Neural progenitor cell (in vitro differentiated cells): ENCODE measurements around the gene IER5. TPM values are rescaled to one million over a fixed set of nuclear protein-coding genes. Genes with fewer than 3 reads are reported as not detected.

Experiments used
- DNase-seq: peaks from one replicate; pipeline ENCODE4 v3.0.0-alpha.2; 2016; ENCODE audit warnings: low spot score
- H2AFZ ChIP-seq: fragments of 200-600 bp; sonication (generic); replicated peaks from 2 replicates; pipeline ENCODE4 v1.6.1; 2016; ENCODE audit warnings: antibody characterized with exemption
- H3F3A ChIP-seq: fragments of 200-600 bp; sonication (generic); 2 replicates; pipeline ENCODE4 v1.6.1; 2016; ENCODE audit warnings: antibody characterized with exemption, low read depth
- H3K27ac ChIP-seq: fragments of 200-600 bp; sonication (generic); 2 replicates; pipeline ENCODE4 v1.5.1; 2016; ENCODE audit warnings: mild to moderate bottlenecking
- H3K27me3 ChIP-seq: fragments of 200-600 bp; sonication (generic); 2 replicates; pipeline ENCODE4 v1.6.1; 2016; ENCODE audit warnings: mild to moderate bottlenecking, moderate library complexity
- H3K36me3 ChIP-seq: fragments of 200-600 bp; sonication (generic); 2 replicates; pipeline ENCODE4 v1.5.1; 2016
- H3K4me1 ChIP-seq: fragments of 200-600 bp; sonication (generic); 2 replicates; pipeline ENCODE4 v1.6.1; 2016; ENCODE audit warnings: mixed run types
- H3K4me2 ChIP-seq: fragments of 200-600 bp; sonication (generic); 2 replicates; pipeline ENCODE4 v1.6.1; 2016
- H3K4me3 ChIP-seq: fragments of 200-600 bp; sonication (generic); 2 replicates; pipeline ENCODE4 v1.5.1; 2016
- H3K79me2 ChIP-seq: fragments of 200-600 bp; sonication (generic); 2 replicates; pipeline ENCODE4 v1.6.1; 2016; ENCODE audit warnings: low read depth
- H3K9ac ChIP-seq: fragments of 200-600 bp; sonication (generic); 2 replicates; pipeline ENCODE4 v1.6.1; 2016
- H3K9me3 ChIP-seq: fragments of 200-600 bp; sonication (generic); 2 replicates; pipeline ENCODE4 v1.5.1; 2016; ENCODE audit warnings: low read depth
- H4K20me1 ChIP-seq: fragments of 200-600 bp; sonication (generic); 2 replicates; pipeline ENCODE4 v1.6.1; 2016; ENCODE audit warnings: low read depth
- H3K27ac Mint-ChIP-seq: 3 replicates; pipeline ENCODE4 v1.8.0; 2021; ENCODE audit warnings: mixed read lengths
- H3K27me3 Mint-ChIP-seq: 2 replicates; pipeline ENCODE4 v1.8.0; 2022; ENCODE audit warnings: low read depth, mild to moderate bottlenecking, inconsistent platforms, moderate library complexity, mixed read lengths; ENCODE audit not compliant: insufficient read depth
- H3K36me3 Mint-ChIP-seq: 3 replicates; pipeline ENCODE4 v1.8.0; 2021; ENCODE audit warnings: mixed read lengths
- H3K4me1 Mint-ChIP-seq: 3 replicates; pipeline ENCODE4 v1.8.0; 2021; ENCODE audit warnings: mixed read lengths
- H3K4me3 Mint-ChIP-seq: 3 replicates; pipeline ENCODE4 v1.8.0; 2021; ENCODE audit warnings: mild to moderate bottlenecking, moderate library complexity, mixed read lengths
- H3K9me3 Mint-ChIP-seq: 3 replicates; pipeline ENCODE4 v1.8.0; 2020; ENCODE audit warnings: mixed read lengths
- EZH2 ChIP-seq: fragments of 200-600 bp; sonication (generic); IDR thresholded peaks from 2 replicates; pipeline ENCODE4 v1.6.1; 2017; ENCODE audit warnings: antibody characterized with exemption, mild to moderate bottlenecking, moderate library complexity
- EZH2phosphoT487 ChIP-seq: fragments of 200-600 bp; sonication (generic); IDR thresholded peaks from 2 replicates; pipeline ENCODE4 v1.6.1; 2017; ENCODE audit warnings: antibody characterized with exemption
- total RNA-seq: library from RNA; depleted of rRNA; stranded (reverse); fragments of >200 nt; gene quantifications from 2 replicates; pipeline ENCODE4 v1.2.3, GENCODE V29; 2015; ENCODE audit warnings: low replicate concordance
- TF ChIP-seq, protein P1 (sequence below): fragments of 200-600 bp; sonication (generic); IDR thresholded peaks from 2 replicates; pipeline ENCODE4 v1.5.1; 2017; ENCODE audit warnings: antibody characterized with exemption, mild to moderate bottlenecking

IER5 gene
- total RNA-seq, 1 donor from 2014 or later = 8.0 TPM

DNA sequence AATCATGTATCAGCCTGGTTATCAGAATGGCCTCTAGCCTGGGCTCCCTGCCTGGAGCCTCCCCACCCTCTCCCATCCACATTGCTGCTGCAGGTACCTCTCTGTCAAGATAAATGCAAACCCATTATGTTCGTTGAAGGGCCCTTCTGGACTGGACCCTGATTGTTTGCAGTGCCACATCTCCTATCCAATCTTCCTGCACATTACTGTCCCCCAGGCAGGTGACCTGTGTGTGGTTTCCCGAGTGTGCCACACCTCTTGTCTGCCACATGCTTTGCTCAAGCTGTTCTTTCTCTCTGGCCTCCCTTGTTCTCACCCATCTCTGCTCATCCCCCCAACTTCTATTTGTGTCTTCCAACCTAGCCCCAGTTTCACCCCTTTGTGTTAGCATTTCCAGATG, 32.4 kb downstream of the IER5 start:
- Histone ChIP-seq H3K36me3 (no peaks in the 10 kb centered on the region), H3K79me2 (no peaks in the 10 kb centered on the region), H3K27me3 (no peaks in the 10 kb centered on the region), H2AFZ (no peak overlapping the region), H3K9me3 (no peaks in the 10 kb centered on the region), H4K20me1 (no peaks in the 10 kb centered on the region), H3K4me1 (peaks cover 14% of the 10 kb centered on the region), H3K4me3 (no peak overlapping the region), H3K4me2 (no peak overlapping the region), H3K9ac (no peak overlapping the region), H3K27ac (no peak overlapping the region), H3F3A (peaks cover 12% of the 10 kb centered on the region)
- TF ChIP-seq EZH2 = no peak
- TF ChIP-seq, protein P1, sequence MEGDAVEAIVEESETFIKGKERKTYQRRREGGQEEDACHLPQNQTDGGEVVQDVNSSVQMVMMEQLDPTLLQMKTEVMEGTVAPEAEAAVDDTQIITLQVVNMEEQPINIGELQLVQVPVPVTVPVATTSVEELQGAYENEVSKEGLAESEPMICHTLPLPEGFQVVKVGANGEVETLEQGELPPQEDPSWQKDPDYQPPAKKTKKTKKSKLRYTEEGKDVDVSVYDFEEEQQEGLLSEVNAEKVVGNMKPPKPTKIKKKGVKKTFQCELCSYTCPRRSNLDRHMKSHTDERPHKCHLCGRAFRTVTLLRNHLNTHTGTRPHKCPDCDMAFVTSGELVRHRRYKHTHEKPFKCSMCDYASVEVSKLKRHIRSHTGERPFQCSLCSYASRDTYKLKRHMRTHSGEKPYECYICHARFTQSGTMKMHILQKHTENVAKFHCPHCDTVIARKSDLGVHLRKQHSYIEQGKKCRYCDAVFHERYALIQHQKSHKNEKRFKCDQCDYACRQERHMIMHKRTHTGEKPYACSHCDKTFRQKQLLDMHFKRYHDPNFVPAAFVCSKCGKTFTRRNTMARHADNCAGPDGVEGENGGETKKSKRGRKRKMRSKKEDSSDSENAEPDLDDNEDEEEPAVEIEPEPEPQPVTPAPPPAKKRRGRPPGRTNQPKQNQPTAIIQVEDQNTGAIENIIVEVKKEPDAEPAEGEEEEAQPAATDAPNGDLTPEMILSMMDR = no peak
- no peak for TF ChIP-seq EZH2phosphoT487
- H3K36me3 Mint-ChIP-seq = no peaks in the 10 kb centered on the region
- DNase-seq = no peak
- H3K4me3 Mint-ChIP-seq = no peak overlapping the region
- H3K27me3 Mint-ChIP-seq = peaks cover 11% of the 10 kb centered on the region
- H3K9me3 Mint-ChIP-seq = no peaks in the 10 kb centered on the region
- H3K4me1 Mint-ChIP-seq = peaks cover 47% of the 10 kb centered on the region
- peak overlapping the region; percentile 1 for H3K27ac Mint-ChIP-seq

DNA sequence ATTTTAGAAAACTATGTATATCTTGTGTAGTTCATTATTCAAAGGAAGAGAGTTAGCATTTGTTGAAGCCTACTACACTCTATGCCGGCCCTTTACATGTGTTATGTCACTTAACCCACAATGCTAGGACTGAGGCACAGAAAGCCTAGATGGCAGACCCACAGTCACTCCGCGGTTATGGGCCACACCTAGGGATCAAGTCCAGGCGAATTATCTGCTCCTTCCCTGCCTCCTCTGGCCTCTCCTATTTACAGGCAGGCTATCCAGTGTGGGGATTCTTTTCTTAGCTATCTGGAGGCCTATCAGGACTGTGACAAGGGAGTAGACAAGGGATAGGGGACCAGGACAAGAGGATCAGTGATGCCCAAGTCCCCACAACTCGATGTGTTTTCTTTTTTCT, 33.0 kb downstream of the IER5 start:
- Mint-ChIP-seq H3K9me3 (no peaks in the 10 kb centered on the region), H3K4me3 (no peak overlapping the region), H3K27ac (no peak overlapping the region), H3K4me1 (peaks cover 52% of the 10 kb centered on the region), H3K36me3 (no peaks in the 10 kb centered on the region), H3K27me3 (peaks cover 11% of the 10 kb centered on the region)
- Histone ChIP-seq H3K4me1 (peaks cover 16% of the 10 kb centered on the region), H4K20me1 (no peaks in the 10 kb centered on the region), H3K79me2 (no peaks in the 10 kb centered on the region), H3K9ac (no peak overlapping the region), H3K4me2 (no peak overlapping the region), H3F3A (peaks cover 15% of the 10 kb centered on the region), H3K27ac (no peak overlapping the region), H3K4me3 (no peak overlapping the region), H3K36me3 (no peaks in the 10 kb centered on the region), H2AFZ (no peak overlapping the region), H3K9me3 (no peaks in the 10 kb centered on the region), H3K27me3 (no peaks in the 10 kb centered on the region)
- TF ChIP-seq EZH2 (no peak), EZH2phosphoT487 (no peak)
- TF ChIP-seq, protein P1 = no peak
- no peak for DNase-seq

DNA sequence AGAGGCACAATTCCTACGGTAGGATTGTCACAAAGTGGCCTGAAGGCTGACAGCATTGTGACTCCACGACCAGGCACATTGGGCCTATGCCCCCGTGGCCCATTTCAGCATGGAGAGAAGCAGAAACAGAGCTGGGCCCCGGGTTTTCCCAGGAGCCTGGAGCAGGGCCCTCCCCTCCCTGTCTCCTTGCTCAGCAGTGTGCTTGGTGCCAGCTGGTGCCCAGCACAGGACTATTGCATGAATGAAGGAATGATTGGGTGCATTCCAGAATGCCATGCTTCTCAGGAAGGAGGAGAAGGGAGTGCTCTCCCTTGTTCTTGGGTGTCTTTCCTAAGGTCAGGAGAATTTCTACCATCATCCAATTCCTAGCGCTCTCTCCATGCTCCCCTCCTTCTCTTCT, 33.7 kb downstream of the IER5 start:
- no peak overlapping the region for H3K27ac ChIP-seq
- H3K79me2 ChIP-seq = no peaks in the 10 kb centered on the region
- H3K4me3 ChIP-seq = no peak overlapping the region
- no peak overlapping the region for H3K4me2 ChIP-seq
- H3K36me3 Mint-ChIP-seq = no peaks in the 10 kb centered on the region
- peaks cover 21% of the 10 kb centered on the region for H3F3A ChIP-seq
- no peak overlapping the region for H2AFZ ChIP-seq
- no peaks in the 10 kb centered on the region for H3K27me3 ChIP-seq
- no peak for DNase-seq
- no peak overlapping the region for H3K9ac ChIP-seq
- peaks cover 20% of the 10 kb centered on the region for H3K4me1 ChIP-seq
- no peaks in the 10 kb centered on the region for H4K20me1 ChIP-seq
- no peaks in the 10 kb centered on the region for H3K9me3 Mint-ChIP-seq
- no peak overlapping the region for H3K27ac Mint-ChIP-seq
- TF ChIP-seq EZH2 (no peak), EZH2phosphoT487 (no peak)
- TF ChIP-seq, protein P1 = no peak
- H3K4me3 Mint-ChIP-seq = no peak overlapping the region
- peaks cover 11% of the 10 kb centered on the region for H3K27me3 Mint-ChIP-seq
- peaks cover 52% of the 10 kb centered on the region for H3K4me1 Mint-ChIP-seq
- no peaks in the 10 kb centered on the region for H3K9me3 ChIP-seq
- no peaks in the 10 kb centered on the region for H3K36me3 ChIP-seq
